CD4-positive, alpha-beta T cell treated with Interleukin-10 for 1 hour (primary cell): ENCODE data around the gene OPA3.
"Not testable (repeated sequence)": the region's sequence is repeated elsewhere in the genome, so short reads cannot be mapped to it uniquely, and the experiment has no call there.

Experiments
- DNase-seq: peaks from one replicate; pipeline ENCODE4 v3.0.0-alpha.2; 2020

OPA3 gene

DNA sequence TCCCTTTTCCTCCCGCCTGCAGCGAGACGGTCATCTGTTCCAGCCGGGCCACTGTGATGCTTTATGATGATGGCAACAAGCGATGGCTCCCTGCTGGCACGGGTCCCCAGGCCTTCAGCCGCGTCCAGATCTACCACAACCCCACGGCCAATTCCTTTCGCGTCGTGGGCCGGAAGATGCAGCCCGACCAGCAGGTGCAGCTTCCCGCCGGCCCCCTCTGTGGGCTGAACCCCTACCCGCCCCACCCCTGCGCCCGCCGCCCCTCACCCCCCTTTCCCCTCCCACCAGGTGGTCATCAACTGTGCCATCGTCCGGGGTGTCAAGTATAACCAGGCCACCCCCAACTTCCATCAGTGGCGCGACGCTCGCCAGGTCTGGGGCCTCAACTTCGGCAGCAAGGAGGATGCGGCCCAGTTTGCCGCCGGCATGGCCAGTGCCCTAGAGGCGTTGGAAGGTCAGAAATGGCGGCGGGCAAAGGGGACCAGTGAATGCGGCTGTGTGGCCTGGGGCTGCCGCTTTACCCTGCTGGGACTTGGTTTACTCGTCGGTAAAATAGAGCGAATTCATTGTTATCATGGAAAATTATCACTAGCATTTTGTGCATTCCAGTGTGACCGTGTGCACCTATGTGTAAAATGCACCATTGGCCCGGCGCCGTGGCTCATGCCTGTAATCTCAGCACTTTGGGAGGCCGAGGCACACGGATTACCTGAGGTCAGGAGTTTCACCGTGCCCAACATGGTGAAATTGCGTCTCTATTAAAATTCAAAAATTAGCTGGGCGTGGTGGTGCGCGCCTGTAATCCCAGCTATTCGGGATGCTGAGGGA lies 66.7 kb downstream of the OPA3 start:
- no peak for DNase-seq

DNA sequence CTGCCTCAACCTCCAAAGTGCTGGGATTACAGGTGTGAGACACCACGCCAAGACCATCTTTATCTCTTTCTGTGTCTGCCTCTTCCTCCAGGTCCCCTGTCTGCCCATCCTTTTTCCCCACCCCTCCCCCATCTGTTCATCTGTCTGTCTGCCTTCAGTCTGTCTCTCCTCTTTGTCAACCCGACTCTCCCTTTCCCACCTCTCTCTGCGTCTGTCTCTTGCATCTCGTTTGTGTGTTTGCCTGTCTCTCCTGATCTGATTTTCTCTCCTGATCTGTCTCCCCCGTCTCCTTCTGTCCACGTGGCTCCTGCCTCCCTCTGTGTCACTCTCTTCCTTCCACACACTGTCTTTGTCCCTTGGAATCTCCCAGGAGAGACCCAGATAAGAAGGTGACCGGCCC lies 67.4 kb downstream of the OPA3 start:
- DNase-seq, result no peak

DNA sequence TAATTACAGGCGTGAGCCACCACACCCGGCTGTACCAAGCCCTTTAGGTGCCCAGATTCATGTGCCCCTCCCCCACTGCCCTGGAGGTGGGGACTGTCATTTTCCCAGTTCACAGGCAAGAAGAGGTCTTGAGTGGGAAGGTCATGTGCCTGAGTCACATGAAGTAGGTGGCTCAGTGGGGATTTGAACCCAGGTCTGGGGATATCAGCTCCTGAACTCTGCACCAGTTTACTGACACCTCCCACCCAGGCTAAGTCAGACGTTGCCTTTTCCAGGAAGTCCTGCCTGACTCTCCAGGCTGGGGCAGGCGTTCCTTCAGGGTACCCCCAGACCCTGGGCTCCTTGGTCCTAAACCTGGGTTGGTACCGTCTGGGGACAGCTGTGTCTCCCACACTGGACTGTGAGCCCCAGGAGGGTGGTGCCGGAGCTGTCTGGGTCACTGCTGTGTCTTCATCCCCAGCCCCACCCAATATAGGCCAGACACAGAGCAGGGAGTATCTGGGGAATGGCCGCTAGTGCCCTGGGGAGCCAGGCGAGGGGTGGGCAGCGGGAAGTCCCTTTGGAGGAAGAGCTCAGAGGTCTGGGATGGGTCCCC lies 68.7 kb downstream of the OPA3 start:
- no peak for DNase-seq

DNA sequence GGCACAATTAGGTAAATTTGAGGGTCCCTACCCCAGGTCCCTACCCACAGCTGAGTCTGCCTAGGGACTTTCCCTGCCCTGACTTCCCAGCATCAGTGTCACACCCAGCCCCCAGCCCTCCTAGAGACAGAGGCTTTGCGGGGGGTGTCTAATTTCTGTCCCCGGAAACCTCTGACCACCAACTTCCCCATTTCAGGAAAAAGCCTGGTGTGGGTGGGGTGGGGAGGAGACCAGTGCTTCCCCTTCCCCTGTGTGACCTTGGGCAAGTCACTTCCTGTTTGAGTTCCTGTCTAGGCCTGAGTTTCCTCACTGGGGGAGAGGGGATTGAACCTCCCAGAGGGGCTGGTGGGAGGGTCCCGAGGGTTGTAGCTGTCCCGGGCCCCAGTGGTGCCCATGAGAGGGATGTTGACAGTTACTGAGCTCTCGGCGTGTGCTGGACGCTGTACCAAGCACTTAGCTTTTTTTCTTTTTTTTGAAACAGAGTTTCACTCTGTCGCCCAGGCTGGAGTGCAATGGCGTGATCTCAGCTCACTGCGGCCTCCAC lies 69.4 kb downstream of the OPA3 start:
- DNase-seq, result peak; percentile 73

DNA sequence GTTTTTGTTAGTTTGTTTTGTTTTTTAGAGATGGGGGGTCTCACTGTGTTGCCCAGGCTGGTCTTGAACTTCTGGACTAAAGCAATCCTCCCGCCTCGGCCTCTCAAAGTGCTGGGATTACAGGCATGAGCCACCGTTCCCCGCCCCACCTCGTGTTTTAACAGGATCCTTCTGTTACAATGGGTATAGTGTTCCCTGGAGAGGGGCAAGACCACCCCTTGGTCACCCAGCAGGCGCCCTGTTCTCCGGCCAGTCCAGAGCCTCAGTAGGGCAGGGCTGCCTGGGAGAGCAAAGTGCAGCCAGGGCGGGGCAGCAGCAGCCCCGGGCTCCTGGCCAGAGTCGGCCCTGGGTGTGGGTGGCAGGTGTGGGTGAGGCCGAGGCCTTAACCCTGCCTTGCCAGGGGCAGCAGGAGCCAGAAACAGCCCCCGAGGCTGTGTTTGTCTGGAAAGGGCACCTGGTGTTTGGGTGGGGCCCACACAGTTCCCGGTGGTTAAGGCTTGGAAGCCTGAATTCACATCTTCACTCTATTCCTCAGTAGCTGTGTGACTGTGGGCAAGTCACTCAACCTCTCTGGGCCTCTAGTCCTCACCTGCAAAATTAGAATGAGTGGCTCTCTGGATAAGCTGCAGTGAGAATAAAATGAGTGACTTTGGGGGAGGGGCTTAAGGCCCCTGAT lies 70.1 kb downstream of the OPA3 start:
- DNase-seq, result no peak

DNA sequence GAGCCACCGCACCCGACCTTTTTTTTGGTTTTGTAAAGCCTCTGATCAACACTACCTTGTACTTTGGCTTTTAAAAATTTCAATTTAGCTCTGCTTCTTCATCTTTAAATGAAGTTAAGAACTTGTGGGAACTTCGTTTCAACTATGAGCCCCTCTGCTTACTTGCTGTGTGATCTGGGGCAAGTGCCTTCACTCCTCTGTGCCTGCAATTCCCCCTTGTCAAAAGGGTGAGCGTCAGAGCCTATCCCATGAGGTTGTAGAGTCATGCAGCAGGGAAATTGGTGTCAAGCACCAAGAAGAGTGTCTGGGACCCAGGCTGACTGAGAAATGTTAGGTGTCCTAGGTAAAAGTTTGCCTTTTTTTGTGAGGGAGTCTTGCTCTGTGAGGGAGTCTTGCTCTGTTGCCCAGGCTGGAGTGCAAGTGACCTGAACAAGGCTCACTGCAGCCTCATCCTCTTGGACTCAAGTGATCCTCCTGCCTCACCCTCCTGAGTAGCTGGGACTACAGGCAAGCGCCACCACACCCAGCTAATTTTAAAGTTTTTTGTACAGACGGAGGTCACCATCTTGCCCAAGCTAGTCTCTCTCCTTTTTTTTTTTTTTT lies 71.6 kb downstream of the OPA3 start:
- no peak for DNase-seq

DNA sequence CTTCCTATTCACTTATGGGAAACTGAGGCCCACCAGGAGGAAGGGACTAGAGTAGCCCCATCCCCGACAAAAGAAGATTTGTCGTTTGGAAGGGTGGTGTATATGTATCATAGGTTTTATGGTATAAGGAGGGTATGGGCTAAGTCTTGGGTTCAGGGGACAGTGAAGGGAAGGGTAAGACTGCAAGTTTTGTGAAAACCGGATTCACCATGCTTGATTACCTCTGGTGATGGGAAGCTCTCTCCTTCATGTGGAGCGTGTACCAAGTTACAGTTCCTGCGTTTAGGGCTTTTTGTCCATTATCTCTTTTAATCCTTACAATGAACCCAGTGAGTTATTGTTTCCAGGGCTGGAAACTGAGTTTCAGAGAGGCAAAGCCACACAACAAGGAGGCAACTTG lies 73.5 kb downstream of the OPA3 start:
- DNase-seq, result no peak

DNA sequence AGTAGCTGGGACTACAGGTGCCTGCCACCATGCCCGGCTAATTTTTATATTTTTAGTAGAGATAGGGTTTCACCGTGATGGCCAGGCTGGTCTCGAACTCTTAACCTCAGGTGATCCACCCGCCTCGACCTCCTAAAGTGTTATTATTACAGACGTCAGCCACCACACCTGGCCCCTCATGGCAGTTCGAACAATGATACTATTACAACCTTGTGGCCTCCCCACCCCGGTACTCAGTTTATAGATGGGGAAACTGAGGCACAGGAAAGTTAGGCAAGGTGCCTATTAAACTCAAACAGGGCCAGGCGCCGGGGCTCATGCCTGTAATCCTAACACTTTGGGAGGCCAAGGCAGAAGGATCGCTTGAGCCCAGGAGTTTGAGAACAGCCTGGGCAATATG lies 74.2 kb downstream of the OPA3 start:
- not testable (repeated sequence) for DNase-seq

DNA sequence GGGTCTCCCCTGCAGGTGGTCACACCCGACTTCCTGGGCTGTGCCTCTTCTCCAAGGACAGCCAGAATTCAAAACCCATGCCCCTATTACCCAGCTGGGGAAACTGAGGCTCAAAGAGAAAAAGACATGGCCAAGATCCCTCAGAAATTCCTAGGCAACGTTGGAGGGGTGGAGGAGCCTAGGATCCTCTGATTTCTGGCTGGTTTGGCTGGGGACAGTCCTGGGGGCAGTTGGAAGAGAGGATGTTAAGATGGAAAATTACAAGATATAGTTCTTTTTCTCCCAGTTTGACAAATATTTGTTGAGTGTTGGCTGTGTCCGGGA lies 74.9 kb downstream of the OPA3 start:
- no peak for DNase-seq

DNA sequence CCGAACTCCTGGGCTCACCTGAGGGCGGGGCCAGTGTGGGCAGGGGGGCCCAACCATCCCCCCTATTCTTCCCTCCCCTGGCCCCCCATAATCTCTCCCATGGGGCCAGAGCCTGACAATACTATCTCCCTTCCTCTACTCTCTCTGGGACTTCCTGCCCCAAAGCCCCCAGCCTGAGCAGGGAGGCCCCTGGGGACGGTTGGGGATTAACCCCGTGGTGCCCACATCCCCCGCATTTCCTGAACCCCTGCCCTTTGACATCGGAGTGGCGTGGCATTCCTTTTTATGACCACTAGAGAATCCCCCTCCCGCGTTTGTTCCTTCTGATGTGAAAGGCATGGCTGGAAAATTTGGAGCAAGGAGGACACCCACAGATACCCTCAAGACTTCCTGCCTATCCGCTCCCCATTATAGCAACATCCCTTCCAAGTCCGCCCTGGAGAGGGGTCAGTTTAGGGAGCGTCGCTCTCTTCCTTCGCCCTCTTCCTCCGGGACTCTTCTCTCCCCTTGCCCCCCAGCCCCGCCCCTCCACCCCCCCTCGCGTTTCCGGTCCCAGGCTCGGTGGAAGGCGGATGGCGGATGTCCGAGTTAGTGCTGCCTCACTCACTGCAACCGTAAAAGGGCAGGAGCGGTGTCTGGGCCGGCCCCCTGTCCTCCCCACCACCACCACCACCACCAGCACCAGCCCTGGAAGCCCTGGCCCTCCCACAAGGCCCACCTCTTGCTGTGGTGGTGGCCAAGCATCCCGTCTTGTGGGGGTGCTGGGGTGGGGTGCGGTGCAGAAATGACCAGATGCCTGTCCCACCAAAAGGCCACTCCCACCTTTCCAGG lies 75.5 kb downstream of the OPA3 start:
- DNase-seq, result peak; percentile 59

DNA sequence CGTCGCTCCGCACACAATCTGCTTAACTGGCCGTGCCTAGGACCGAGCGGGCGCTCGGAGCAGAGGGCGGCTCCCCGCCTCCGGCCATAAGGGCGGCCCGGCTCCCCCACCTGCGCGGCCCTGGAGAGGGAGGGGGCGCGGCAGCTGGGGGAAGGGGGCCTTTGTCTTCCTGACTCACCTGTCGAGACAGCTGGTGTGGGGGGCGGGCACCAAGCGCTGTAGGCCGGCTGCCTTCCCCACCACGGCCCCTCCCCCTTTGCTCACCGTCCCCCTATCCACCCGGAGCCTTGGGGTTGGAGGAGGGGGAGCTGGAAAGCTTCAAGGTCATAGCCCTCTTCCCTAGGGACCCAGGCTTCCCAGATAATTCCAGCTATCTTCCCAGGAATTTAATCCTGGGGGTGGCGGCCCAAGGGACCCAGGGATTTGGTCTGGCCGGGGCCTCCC lies 76.2 kb downstream of the OPA3 start:
- DNase-seq, result peak; percentile 38

DNA sequence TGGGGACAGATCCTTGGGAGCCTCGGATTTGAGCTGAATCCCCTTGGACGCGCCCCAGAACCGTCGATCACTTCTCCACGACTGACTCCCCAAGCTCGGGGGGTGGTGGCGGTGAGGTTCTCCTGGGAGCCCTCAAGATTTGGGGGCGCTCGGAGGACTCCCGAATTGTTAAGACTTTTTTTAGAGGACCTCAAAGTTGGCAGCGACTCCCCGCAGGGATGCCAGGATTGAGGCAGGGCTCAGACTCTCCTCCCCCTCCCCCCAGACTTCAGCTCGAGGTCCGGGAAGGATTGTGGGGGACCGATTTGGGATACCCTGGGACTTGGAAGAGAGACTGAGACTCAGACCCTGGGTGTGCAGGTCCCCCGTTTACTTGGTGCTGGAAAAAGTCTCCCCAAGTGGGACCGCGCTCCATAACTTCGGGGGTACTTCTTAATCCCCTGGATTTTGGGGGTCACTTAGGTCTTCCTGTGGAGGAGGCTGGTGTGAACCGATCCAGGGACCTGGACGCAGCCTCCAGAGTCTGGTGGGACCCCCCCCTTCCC lies 76.7 kb downstream of the OPA3 start:
- DNase-seq, result no peak

DNA sequence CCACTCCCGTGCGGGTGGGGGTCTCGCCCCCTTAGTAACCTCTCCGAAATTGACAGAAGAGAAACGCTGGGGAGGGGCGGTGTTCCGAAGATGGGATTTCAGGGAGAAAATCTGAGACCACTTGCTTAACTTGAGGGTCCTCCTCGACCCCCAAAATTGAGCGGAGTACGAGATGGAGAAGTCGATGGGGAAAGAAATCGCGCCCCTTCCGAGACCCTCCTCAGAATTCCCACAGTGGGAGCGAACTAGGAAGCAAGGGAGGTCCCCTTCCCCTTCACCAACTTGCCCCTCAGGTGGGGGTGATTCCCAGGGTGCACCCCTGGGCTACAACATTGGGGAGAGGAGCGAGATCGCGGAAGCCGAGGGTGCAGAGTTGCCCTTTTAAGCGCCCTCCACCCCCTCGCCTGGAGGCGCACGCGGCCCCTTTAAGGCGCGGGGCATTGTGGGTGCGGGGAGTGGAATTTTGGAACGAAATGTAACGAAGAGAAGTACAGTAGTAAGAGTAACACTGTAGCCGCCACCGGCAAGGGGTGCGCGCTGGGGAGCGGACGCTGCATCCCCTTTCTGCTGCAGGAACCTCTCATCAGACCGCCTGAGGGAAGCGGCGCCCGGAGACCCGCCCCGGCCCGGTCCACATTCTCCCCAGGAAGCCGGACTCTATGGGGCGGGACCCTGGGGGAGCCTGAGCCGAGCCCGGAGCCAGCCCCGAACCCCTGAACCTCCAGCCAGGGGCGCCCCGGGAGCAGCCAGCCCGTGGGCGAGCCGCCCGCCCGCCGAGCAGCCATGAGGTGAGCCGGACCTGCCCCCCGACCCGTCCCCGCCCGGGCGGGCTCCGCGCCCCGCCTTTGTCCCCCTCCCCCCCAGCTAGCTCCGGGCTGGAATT lies 77.4 kb downstream of the OPA3 start, which contains the start of gene VASP:
TSS of gene VASP (plus strand) at position 491 of the 883 bp plus-strand sequence. CDS start at position 784, 293 bp downstream.
- DNase-seq, result peak; percentile 92

DNA sequence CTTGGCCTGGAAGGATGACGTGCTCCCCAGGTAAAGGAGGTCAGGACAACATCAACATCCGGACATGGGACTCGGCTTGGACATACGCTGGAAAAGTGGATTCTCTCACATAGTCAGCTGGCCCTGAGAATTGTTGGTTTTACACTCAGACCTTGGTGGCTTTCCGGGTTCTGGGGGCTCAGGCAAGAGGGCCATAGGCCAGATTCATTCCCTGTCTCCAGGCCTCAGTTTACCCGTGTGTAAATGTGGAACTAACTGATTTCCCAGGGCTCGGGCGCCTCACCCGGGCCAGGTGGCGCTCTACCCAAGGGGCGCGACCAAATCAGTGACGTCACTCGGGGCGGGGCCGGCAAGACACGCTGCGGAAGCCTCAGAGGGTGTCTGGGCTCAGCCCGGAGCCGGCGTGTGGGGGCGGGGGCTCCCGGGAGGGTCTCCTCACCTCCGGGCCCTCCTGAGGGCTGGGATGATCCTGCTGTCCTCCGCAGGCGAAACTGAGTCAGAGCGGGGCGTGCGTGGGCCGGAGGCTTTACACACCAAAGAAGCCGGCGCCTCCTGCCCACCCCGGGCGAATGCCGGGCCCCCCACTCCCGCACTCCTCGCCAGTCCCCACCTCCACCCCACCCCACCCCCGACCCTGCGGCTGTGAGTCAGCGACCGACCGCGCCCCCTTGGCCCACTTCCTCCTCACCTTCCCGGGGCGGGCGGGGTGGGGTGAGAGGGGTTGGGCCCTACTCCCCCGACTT lies 78.2 kb downstream of the OPA3 start:
- DNase-seq, result peak; percentile 96

DNA sequence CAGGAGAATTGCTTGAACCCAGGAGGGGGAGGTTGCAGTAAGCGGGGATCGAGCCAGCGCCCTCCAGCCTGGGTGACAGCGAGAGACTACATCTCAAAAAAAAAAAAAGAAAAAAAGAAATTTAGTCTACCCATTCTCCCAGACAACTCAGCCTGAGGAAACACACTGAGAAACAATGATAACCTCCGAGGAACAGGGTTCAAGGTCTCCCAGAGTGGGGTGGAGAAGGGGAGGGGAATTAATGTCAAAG lies 78.7 kb downstream of the OPA3 start:
- DNase-seq, result no peak

DNA sequence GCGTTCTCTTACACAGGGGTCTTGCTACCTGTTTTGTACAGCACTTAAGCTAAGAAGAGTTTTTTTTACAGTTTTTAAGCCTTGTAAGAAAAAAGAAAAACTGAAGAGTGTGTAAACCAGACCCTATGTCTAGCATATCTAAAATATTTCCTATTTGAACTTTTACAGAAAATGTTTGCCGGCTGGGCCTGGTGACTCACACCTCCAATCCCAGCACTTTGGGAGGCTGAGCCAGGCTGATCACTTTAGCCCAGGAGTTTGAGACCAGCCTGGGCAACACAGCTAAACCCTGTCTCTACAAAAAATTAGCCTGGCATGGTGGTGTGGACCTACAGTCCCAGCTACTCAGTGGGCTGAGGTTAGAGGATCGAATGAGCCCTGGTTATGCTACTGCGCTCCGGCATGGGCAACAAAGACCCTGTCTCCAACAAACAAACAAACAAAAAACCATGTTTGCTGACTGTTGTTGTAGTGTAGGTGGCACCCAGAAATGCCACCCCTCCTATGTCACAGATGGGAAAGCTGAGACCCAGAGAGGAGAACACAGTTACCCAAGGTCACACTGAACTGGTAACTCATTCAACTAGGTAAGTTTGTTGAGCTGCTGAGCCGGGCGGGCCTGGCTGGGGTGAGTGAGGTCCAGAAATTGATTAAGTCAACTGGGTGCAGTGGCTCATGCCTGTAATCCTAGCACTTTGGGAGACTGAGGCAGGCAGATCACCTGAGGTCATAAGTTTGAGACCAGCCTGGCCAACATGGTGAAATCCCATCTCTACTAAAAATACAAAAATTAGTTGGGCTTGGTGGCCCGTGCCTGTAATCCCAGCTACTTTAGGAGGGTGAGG lies 79.2 kb downstream of the OPA3 start:
- DNase-seq, result no peak

DNA sequence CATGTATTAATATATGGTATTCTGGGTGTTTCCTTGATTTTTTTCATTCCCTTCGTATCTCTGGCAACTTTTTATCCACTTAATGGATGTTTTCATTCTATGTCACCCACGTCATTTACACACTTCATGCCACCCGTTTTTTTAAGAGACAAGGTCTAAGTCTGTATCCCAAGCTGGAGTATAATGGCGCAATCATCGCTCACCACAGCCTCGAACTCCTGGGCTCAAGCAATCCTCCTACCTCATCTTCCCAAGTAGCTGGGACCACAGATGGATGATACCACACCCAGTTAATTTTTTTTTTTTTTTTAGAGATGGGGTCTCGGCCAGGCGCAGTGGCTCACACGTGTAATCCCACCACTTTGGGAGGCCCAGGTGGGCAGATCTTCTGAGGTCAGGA lies 80.7 kb downstream of the OPA3 start:
- no peak for DNase-seq

DNA sequence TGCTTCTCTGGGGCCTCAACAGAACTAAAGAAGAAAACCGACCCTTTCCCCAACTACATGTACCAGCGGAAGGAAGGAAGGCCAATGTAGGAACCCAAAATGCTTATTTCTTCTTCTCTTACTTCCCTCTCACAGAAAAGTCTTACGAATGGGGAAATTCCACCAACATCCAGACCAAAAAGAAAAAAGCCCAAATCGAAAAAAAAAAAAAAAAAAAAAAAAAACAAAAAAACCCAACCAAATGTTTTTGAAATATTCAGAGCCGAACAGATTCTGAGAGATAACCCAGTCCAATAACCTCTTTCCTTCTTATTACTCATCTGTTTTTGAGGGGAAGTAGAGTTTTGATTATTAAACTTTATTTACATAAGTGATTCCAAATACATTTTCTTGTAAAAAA lies 82.5 kb downstream of the OPA3 start:
- DNase-seq, result no peak

DNA sequence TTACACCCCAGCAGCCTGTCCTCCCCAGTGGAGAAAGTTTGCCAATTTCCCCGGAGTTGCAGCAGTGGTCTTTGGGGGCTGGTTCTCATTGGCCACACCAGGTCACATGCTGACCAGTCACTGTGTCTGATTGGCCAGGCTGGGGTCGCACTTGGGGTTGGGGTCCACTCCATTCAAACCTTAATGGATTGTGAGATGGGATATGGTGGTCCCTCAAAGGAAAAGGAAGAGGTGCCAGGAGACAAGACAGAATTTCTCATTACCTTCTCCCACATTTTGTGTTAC lies 82.9 kb downstream of the OPA3 start:
- DNase-seq, result no peak
